Dendritic cell treated with granulocyte-macrophage colony-stimulating factor and Interleukin-4, amounts not matched to agents 40 ng/mL and 50 ng/mL, for 4 days (primary cell): ENCODE measurements around the gene CLEC4F.

Experiments
- H3K27ac Mint-ChIP-seq: one replicate; pipeline ENCODE4 v1.8.0; 2022; ENCODE audit warnings: mild to moderate bottlenecking, mixed read lengths
- H3K27me3 Mint-ChIP-seq: one replicate; pipeline ENCODE4 v1.8.0; 2022; ENCODE audit warnings: mild to moderate bottlenecking, mixed read lengths
- H3K36me3 Mint-ChIP-seq: one replicate; pipeline ENCODE4 v1.8.0; 2022; ENCODE audit warnings: low read depth, mixed read lengths
- H3K4me1 Mint-ChIP-seq: one replicate; pipeline ENCODE4 v1.8.0; 2022; ENCODE audit warnings: low read depth, mixed read lengths
- H3K4me3 Mint-ChIP-seq: one replicate; pipeline ENCODE4 v1.8.0; 2022; ENCODE audit warnings: mild to moderate bottlenecking, moderate library complexity, mixed read lengths
- H3K9me3 Mint-ChIP-seq: one replicate; pipeline ENCODE4 v1.8.0; 2022; ENCODE audit warnings: mixed read lengths
- intact Hi-C: fragments of 100-400 bp; cut with micrococcal nuclease; formaldehyde crosslinking; loops from one replicate; pipeline ENCODE4 v1.15.0; 2022

The CLEC4F gene

DNA sequence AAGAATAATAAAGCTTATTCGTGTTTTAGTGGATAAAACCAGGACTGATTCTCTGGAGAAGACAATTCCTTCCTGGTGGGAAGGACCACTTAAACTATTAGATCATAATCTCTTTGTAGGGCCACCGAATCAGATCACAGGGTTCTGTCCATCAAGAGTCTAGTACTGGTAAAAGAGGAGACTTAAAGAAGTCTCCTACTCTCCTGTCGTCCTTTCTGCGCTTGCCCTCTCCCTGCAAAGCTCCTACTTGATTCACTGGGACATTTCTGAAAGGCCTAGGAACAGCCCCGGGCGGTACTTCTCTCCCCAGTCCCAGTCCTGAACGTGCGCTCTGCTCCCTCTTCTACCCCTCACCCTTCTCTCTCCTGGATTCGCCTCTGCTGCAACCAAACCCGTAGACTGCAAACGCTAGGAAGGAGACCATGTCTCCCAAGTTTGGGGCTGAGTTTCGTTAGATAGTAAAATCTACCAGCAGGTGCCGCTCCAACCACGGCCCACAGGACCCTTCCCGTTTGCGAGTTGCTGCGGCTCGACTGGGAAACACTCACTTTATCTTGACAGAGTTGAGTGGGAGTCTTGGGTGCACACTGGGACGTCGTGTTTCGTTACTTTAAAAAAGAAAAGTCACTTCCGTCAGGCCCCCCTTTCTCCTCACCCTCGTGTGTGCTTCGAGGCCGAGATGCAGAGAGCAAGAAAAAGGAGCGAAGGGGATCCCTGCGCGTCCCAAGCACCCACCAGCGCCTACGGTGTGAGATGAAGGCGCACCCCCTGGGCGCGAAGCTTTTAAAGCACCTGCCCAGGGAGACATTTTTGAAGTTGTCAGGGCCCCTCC is 30.9 kb downstream of the CLEC4F start:
- intact Hi-C loops = loop anchor here (1.0 to 10.0 kb wide), 7 partner anchors 43 to 487 kb away; partner anchors contain the start of gene FAM136A

DNA sequence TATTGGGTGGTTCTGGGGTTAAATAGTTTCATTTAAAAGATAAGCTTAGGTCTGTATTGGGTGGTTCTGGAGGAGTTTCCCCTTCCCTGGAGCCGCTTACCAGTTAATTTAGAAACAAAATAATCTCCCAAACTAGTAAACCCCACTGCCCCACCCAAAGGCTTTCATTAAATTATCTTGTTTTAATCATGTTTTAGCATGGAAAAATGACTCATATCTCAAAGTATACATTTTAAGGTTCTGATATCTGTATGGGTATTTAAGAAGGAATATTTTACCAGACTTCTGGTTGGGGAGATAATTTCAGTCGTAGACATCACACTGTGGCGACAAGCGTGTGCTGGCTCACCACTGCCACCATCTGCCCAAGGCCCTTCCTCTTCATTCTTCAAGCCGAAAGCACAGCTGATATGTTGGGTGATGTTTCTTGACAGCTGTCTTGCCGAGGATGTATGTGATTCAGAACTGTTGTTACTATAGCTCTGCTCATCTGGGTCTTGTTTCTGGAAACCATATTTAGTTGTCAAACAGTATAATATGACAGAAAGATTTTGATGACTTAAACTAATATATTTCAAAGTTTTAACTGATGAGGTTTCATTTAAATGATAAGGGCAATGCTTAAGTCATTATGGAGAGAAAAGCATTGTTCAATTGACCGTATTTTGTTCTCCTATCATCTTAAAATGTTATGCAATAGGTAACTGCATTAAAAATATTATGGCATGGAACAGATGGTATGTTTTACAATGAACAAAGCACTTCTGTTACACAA is 35.1 kb downstream of the CLEC4F start:
- no peak overlapping the region for H3K4me3 Mint-ChIP-seq
- H3K9me3 Mint-ChIP-seq = no peaks in the 10 kb centered on the region
- no peak overlapping the region for H3K27ac Mint-ChIP-seq
- H3K36me3 Mint-ChIP-seq = no peaks in the 10 kb centered on the region
- peaks cover 35% of the 10 kb centered on the region for H3K27me3 Mint-ChIP-seq
- intact Hi-C loops = loop anchor here (2.0 to 10.0 kb wide), 3 partner anchors 101 to 483 kb away; partner anchors contain the start of gene FAM136A
- H3K4me1 Mint-ChIP-seq = peaks cover 17% of the 10 kb centered on the region

More for the DNA sequence above, 30.9 kb downstream of the CLEC4F start:
- Mint-ChIP-seq H3K4me1 (peaks cover 49% of the 10 kb centered on the region), H3K36me3 (no peaks in the 10 kb centered on the region), H3K27me3 (peaks cover 32% of the 10 kb centered on the region), H3K9me3 (no peaks in the 10 kb centered on the region), H3K4me3 (peak overlapping the region; percentile 61), H3K27ac (peak overlapping the region; percentile 6)

DNA sequence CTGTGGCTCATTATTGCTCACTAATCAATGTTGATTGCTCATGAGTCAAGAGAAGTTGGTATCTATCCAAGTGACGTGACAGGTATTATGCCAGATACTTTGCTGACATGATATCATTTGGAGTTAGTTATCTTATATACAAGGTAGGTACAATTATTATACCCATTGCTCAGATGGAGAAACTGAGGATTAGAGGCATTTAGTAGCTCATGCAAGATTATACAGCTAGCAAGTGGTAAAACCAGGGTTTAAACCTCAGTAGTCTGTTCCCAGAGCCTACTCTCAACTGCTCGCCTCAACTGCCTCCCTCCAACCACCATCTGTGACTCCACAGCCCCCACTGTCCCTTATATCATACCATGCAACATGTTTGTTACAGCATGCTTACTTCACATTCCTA is 36.1 kb downstream of the CLEC4F start:
- Mint-ChIP-seq H3K4me3 (no peak overlapping the region), H3K27me3 (peaks cover 28% of the 10 kb centered on the region), H3K4me1 (peaks cover 7% of the 10 kb centered on the region), H3K27ac (no peak overlapping the region), H3K36me3 (no peaks in the 10 kb centered on the region), H3K9me3 (no peaks in the 10 kb centered on the region)
- intact Hi-C loops = loop anchor here (2.0 to 10.0 kb wide), 2 partner anchors 100 to 130 kb away; no protein-coding TSS in a partner anchor

GRCh38 chr2:70779911-70780545 is 40.4 kb downstream of the CLEC4F start:
- H3K4me1 Mint-ChIP-seq = peaks cover 10% of the 10 kb centered on the region
- no peaks in the 10 kb centered on the region for H3K9me3 Mint-ChIP-seq
- no peak overlapping the region for H3K27ac Mint-ChIP-seq
- H3K27me3 Mint-ChIP-seq = peaks cover 13% of the 10 kb centered on the region
- H3K36me3 Mint-ChIP-seq = no peaks in the 10 kb centered on the region
- intact Hi-C loops = loop anchor here (10.0 kb wide), 1 partner anchor 95 kb away; no protein-coding TSS in a partner anchor
- no peak overlapping the region for H3K4me3 Mint-ChIP-seq

GRCh38 chr2:70779491-70779890 is 40.9 kb downstream of the CLEC4F start:
- no peak overlapping the region for H3K27ac Mint-ChIP-seq
- peaks cover 13% of the 10 kb centered on the region for H3K27me3 Mint-ChIP-seq
- intact Hi-C loops = no loop called here

GRCh38 chr2:70778676-70779075 is 41.7 kb downstream of the CLEC4F start:
- intact Hi-C loops = no loop called here
- Mint-ChIP-seq H3K27me3 (peaks cover 18% of the 10 kb centered on the region), H3K9me3 (peaks cover 4% of the 10 kb centered on the region), H3K4me3 (no peak overlapping the region), H3K36me3 (no peaks in the 10 kb centered on the region), H3K4me1 (peaks cover 14% of the 10 kb centered on the region), H3K27ac (no peak overlapping the region)

More at GRCh38 chr2:70779491-70779890, 40.9 kb downstream of the CLEC4F start:
- Mint-ChIP-seq H3K9me3 (no peaks in the 10 kb centered on the region), H3K4me3 (no peak overlapping the region), H3K4me1 (peaks cover 14% of the 10 kb centered on the region), H3K36me3 (no peaks in the 10 kb centered on the region)

DNA sequence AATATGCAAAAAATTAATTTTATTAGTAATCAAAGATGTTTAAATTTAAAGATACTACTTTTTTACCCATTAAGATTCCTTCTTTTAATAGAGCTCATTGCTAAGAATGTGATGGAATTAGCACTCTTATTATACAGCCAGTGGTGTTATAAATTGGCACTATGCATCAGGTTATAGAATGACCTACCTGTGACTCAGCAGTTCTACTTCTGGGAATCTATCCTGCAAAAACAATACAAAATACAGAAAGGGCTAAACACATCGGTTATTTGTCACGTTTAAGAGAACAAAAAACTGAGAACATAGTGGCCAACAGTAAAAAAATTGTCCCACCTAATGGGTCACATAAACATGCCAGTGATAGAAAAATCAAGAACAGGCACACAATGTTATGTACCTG is 42.9 kb downstream of the CLEC4F start:
- peaks cover 14% of the 10 kb centered on the region for H3K4me1 Mint-ChIP-seq
- no peak overlapping the region for H3K27ac Mint-ChIP-seq
- no peaks in the 10 kb centered on the region for H3K36me3 Mint-ChIP-seq
- no peak overlapping the region for H3K4me3 Mint-ChIP-seq
- peaks cover 8% of the 10 kb centered on the region for H3K9me3 Mint-ChIP-seq
- intact Hi-C loops = no loop called here
- H3K27me3 Mint-ChIP-seq = peaks cover 24% of the 10 kb centered on the region

- peaks cover 8% of the 10 kb centered on the region for H3K9me3 Mint-ChIP-seq
- H3K36me3 Mint-ChIP-seq = no peaks in the 10 kb centered on the region
- peaks cover 14% of the 10 kb centered on the region for H3K4me1 Mint-ChIP-seq
- H3K4me3 Mint-ChIP-seq = no peak overlapping the region
- no peak overlapping the region for H3K27ac Mint-ChIP-seq
- intact Hi-C loops = no loop called here
- peaks cover 27% of the 10 kb centered on the region for H3K27me3 Mint-ChIP-seq
Measured at GRCh38 chr2:70776266-70776665, 44.1 kb downstream of the CLEC4F start.

GRCh38 chr2:70775141-70775540 is 45.3 kb downstream of the CLEC4F start:
- Mint-ChIP-seq H3K36me3 (no peaks in the 10 kb centered on the region), H3K4me3 (no peak overlapping the region), H3K27me3 (peaks cover 27% of the 10 kb centered on the region), H3K27ac (no peak overlapping the region), H3K4me1 (peaks cover 14% of the 10 kb centered on the region), H3K9me3 (peaks cover 8% of the 10 kb centered on the region)
- intact Hi-C loops = no loop called here

- Mint-ChIP-seq H3K4me3 (no peak overlapping the region), H3K27ac (no peak overlapping the region), H3K4me1 (peaks cover 18% of the 10 kb centered on the region), H3K36me3 (no peaks in the 10 kb centered on the region), H3K27me3 (peaks cover 46% of the 10 kb centered on the region), H3K9me3 (peaks cover 8% of the 10 kb centered on the region)
- intact Hi-C loops = no loop called here
Measured at GRCh38 chr2:70772486-70773155, 47.8 kb downstream of the CLEC4F start.

- Mint-ChIP-seq H3K4me3 (no peak overlapping the region), H3K4me1 (peaks cover 25% of the 10 kb centered on the region), H3K27ac (no peak overlapping the region), H3K27me3 (peaks cover 54% of the 10 kb centered on the region), H3K36me3 (no peaks in the 10 kb centered on the region), H3K9me3 (peaks cover 8% of the 10 kb centered on the region)
- intact Hi-C loops = no loop called here
Measured at GRCh38 chr2:70771446-70771845, 49.0 kb downstream of the CLEC4F start.

- H3K9me3 Mint-ChIP-seq = peaks cover 8% of the 10 kb centered on the region
- no peak overlapping the region for H3K27ac Mint-ChIP-seq
- H3K4me3 Mint-ChIP-seq = no peak overlapping the region
- H3K36me3 Mint-ChIP-seq = no peaks in the 10 kb centered on the region
- H3K27me3 Mint-ChIP-seq = peaks cover 69% of the 10 kb centered on the region
- intact Hi-C loops = no loop called here
- peaks cover 14% of the 10 kb centered on the region for H3K4me1 Mint-ChIP-seq
Measured at GRCh38 chr2:70769450-70769849, 50.9 kb downstream of the CLEC4F start.

DNA sequence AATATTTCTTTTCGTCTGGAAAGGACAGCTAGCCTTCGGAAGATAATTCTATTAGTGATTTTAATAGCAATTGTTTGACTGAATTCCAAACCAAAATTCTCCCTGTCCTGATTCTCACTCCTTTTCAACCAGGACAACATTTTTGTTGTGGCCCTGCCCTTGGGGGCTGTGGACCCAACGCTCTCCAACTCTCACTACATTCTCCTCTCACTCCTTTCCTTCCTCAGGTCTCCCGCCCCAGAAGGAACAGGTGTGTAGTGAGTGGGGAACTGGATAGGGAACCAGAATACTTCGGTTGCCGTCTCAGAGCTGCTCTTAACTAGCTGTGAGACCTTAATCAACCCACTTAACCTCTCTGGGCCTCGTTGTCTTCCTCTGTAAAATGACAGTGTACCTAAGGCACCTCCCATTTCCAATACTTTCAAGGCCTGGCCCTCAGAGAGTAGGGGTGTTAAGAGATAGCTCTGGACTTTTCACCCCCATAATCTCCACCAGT is 51.8 kb downstream of the CLEC4F start:
- peaks cover 4% of the 10 kb centered on the region for H3K9me3 Mint-ChIP-seq
- no peak overlapping the region for H3K4me3 Mint-ChIP-seq
- peak overlapping the region; percentile 56 for H3K27ac Mint-ChIP-seq
- H3K36me3 Mint-ChIP-seq = no peaks in the 10 kb centered on the region
- H3K4me1 Mint-ChIP-seq = peaks cover 14% of the 10 kb centered on the region
- H3K27me3 Mint-ChIP-seq = peaks cover 71% of the 10 kb centered on the region
- intact Hi-C loops = no loop called here
